Neural crest cell (in vitro differentiated cells): ENCODE data around the gene WNT3A. TPM values are rescaled to one million over a fixed set of nuclear protein-coding genes. Genes with fewer than 3 reads are reported as not detected.

Experiments used
- DNase-seq: peaks from one replicate; pipeline ENCODE4 v3.0.0; 2021; ENCODE audit warnings: low read depth, mixed read lengths, low spot score
- H3K27ac Mint-ChIP-seq: one replicate; pipeline ENCODE4 v1.8.0; 2021; ENCODE audit warnings: mild to moderate bottlenecking, mixed read lengths; ENCODE audit not compliant: unreplicated experiment
- H3K27me3 Mint-ChIP-seq: 2 replicates; pipeline ENCODE4 v1.8.0; 2021; ENCODE audit warnings: low read depth, mild to moderate bottlenecking, mixed read lengths
- H3K36me3 Mint-ChIP-seq: 2 replicates; pipeline ENCODE4 v1.8.0; 2021; ENCODE audit warnings: low read depth, mild to moderate bottlenecking, mixed read lengths
- H3K4me1 Mint-ChIP-seq: 2 replicates; pipeline ENCODE4 v1.8.0; 2021; ENCODE audit warnings: mixed read lengths
- H3K4me3 Mint-ChIP-seq: one replicate; pipeline ENCODE4 v1.8.0; 2021; ENCODE audit warnings: mild to moderate bottlenecking, mixed read lengths
- H3K9me3 Mint-ChIP-seq: 2 replicates; pipeline ENCODE4 v1.8.0; 2021; ENCODE audit warnings: mixed read lengths
- CTCF ChIP-seq: fragments of 200-600 bp; sonication (generic); conservative IDR thresholded peaks from 2 replicates; pipeline ENCODE4 v1.5.0; 2021; ENCODE audit warnings: antibody characterized with exemption, mild to moderate bottlenecking
- total RNA-seq: library from RNA; stranded (reverse); gene quantifications from 2 replicates; pipeline ENCODE4 v1.2.1, GENCODE V29; 2021

Gene WNT3A
- total RNA-seq, 1 donor from 2014 or later = not detected

DNA sequence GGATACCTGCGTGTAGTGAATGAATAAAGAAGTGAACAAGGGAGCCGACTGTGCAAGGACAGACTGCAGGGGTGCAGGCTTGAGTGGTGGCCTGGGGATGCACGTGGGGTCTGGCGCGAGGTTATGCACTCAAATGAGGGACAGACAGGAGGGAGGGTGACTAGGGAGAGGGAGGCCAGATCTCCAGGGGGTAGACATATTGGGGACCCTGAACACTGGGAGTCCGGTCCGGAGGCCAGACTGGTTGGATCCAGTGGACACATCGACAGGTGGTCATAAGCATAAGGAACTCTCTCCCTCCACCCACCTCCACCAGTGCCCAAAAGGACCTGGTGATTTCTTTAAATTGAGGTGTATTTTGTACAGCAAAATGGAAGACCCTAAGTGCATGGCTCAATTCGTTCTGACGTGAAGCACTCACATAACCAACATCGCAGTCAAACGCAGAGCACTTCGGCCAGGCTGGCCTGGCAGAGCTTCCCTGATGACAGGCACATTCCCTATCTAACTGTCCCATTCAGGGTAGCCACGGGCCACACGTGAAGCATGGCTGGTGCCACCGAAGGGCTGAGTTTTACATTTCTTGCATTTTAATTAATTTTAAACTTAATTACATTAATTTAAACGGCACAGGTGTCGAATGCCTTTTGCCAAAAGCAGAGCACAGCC lies 14.0 kb downstream of the WNT3A start:
- H3K9me3 Mint-ChIP-seq = no peaks in the 10 kb centered on the region
- TF ChIP-seq CTCF = no peak
- H3K27ac Mint-ChIP-seq = no peak overlapping the region
- DNase-seq = no peak
- H3K36me3 Mint-ChIP-seq = peaks cover 3% of the 10 kb centered on the region
- H3K27me3 Mint-ChIP-seq = peaks cover 26% of the 10 kb centered on the region
- no peak overlapping the region for H3K4me3 Mint-ChIP-seq
- H3K4me1 Mint-ChIP-seq = no peaks in the 10 kb centered on the region

- H3K27me3 Mint-ChIP-seq = peaks cover 27% of the 10 kb centered on the region
- TF ChIP-seq CTCF = no peak
- DNase-seq = no peak
- no peak overlapping the region for H3K4me3 Mint-ChIP-seq
- H3K9me3 Mint-ChIP-seq = no peaks in the 10 kb centered on the region
- no peak overlapping the region for H3K27ac Mint-ChIP-seq
- H3K36me3 Mint-ChIP-seq = peaks cover 3% of the 10 kb centered on the region
- no peaks in the 10 kb centered on the region for H3K4me1 Mint-ChIP-seq
These were observed 14.7 kb downstream of the WNT3A start for GRCh38 chr1:228021355-228022030.

DNA sequence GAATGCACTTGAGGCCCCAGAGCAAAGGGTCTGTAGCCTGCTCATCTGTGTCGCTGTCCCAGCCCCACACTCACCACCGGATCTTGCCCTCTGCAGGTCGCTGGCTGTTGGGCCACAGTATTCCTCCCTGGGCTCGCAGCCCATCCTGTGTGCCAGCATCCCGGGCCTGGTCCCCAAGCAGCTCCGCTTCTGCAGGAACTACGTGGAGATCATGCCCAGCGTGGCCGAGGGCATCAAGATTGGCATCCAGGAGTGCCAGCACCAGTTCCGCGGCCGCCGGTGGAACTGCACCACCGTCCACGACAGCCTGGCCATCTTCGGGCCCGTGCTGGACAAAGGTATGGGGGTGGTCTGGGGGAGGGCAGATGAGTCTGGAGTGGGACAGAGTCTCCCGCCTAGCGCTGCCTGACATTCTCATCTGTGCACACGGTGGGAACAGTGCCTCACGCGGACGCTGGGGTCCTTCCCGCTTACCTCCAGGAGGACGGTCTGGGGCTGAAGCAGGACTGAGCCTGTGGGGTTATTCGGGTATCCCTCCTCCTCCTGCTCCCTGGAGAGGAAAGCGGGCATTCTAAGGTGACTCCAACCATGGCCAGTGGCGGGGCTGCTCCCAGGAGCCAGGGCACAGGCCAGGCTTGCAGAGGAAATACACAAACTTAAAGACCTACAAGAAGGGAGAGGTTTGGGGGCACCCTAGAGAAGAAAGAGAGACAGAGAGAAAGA lies 15.9 kb downstream of the WNT3A start:
- H3K27ac Mint-ChIP-seq = no peak overlapping the region
- H3K27me3 Mint-ChIP-seq = peaks cover 38% of the 10 kb centered on the region
- no peak for DNase-seq
- H3K4me3 Mint-ChIP-seq = no peak overlapping the region
- no peak for TF ChIP-seq CTCF
- peaks cover 3% of the 10 kb centered on the region for H3K36me3 Mint-ChIP-seq
- no peaks in the 10 kb centered on the region for H3K4me1 Mint-ChIP-seq
- no peaks in the 10 kb centered on the region for H3K9me3 Mint-ChIP-seq

- Mint-ChIP-seq H3K4me3 (no peak overlapping the region), H3K9me3 (no peaks in the 10 kb centered on the region), H3K4me1 (no peaks in the 10 kb centered on the region), H3K36me3 (peaks cover 3% of the 10 kb centered on the region), H3K27ac (no peak overlapping the region), H3K27me3 (peaks cover 40% of the 10 kb centered on the region)
- TF ChIP-seq CTCF = no peak
- DNase-seq = no peak
These were observed 16.5 kb downstream of the WNT3A start for GRCh38 chr1:228023294-228023639.

- peaks cover 57% of the 10 kb centered on the region for H3K27me3 Mint-ChIP-seq
- no peak for DNase-seq
- no peak for TF ChIP-seq CTCF
- H3K4me3 Mint-ChIP-seq = no peak overlapping the region
- no peak overlapping the region for H3K27ac Mint-ChIP-seq
- peaks cover 5% of the 10 kb centered on the region for H3K36me3 Mint-ChIP-seq
- peaks cover 11% of the 10 kb centered on the region for H3K9me3 Mint-ChIP-seq
- H3K4me1 Mint-ChIP-seq = no peaks in the 10 kb centered on the region
These were observed 22.5 kb downstream of the WNT3A start for GRCh38 chr1:228029281-228029680.
